Neural progenitor cell (in vitro differentiated cells): ENCODE results near the gene MED20. TPM values are rescaled to one million over a fixed set of nuclear protein-coding genes. Genes with fewer than 3 reads are reported as not detected.

Source experiments
- DNase-seq: peaks from one replicate; pipeline ENCODE4 v3.0.0-alpha.2; 2016; ENCODE audit warnings: low spot score
- H2AFZ ChIP-seq: fragments of 200-600 bp; sonication (generic); replicated peaks from 2 replicates; pipeline ENCODE4 v1.6.1; 2016; ENCODE audit warnings: antibody characterized with exemption
- H3F3A ChIP-seq: fragments of 200-600 bp; sonication (generic); 2 replicates; pipeline ENCODE4 v1.6.1; 2016; ENCODE audit warnings: antibody characterized with exemption, low read depth
- H3K27ac ChIP-seq: fragments of 200-600 bp; sonication (generic); 2 replicates; pipeline ENCODE4 v1.5.1; 2016; ENCODE audit warnings: mild to moderate bottlenecking
- H3K27me3 ChIP-seq: fragments of 200-600 bp; sonication (generic); 2 replicates; pipeline ENCODE4 v1.6.1; 2016; ENCODE audit warnings: mild to moderate bottlenecking, moderate library complexity
- H3K36me3 ChIP-seq: fragments of 200-600 bp; sonication (generic); 2 replicates; pipeline ENCODE4 v1.5.1; 2016
- H3K4me1 ChIP-seq: fragments of 200-600 bp; sonication (generic); 2 replicates; pipeline ENCODE4 v1.6.1; 2016; ENCODE audit warnings: mixed run types
- H3K4me2 ChIP-seq: fragments of 200-600 bp; sonication (generic); 2 replicates; pipeline ENCODE4 v1.6.1; 2016
- H3K4me3 ChIP-seq: fragments of 200-600 bp; sonication (generic); 2 replicates; pipeline ENCODE4 v1.5.1; 2016
- H3K79me2 ChIP-seq: fragments of 200-600 bp; sonication (generic); 2 replicates; pipeline ENCODE4 v1.6.1; 2016; ENCODE audit warnings: low read depth
- H3K9ac ChIP-seq: fragments of 200-600 bp; sonication (generic); 2 replicates; pipeline ENCODE4 v1.6.1; 2016
- H3K9me3 ChIP-seq: fragments of 200-600 bp; sonication (generic); 2 replicates; pipeline ENCODE4 v1.5.1; 2016; ENCODE audit warnings: low read depth
- H4K20me1 ChIP-seq: fragments of 200-600 bp; sonication (generic); 2 replicates; pipeline ENCODE4 v1.6.1; 2016; ENCODE audit warnings: low read depth
- H3K27ac Mint-ChIP-seq: 3 replicates; pipeline ENCODE4 v1.8.0; 2021; ENCODE audit warnings: mixed read lengths
- H3K27me3 Mint-ChIP-seq: 2 replicates; pipeline ENCODE4 v1.8.0; 2022; ENCODE audit warnings: low read depth, mild to moderate bottlenecking, inconsistent platforms, moderate library complexity, mixed read lengths; ENCODE audit not compliant: insufficient read depth
- H3K36me3 Mint-ChIP-seq: 3 replicates; pipeline ENCODE4 v1.8.0; 2021; ENCODE audit warnings: mixed read lengths
- H3K4me1 Mint-ChIP-seq: 3 replicates; pipeline ENCODE4 v1.8.0; 2021; ENCODE audit warnings: mixed read lengths
- H3K4me3 Mint-ChIP-seq: 3 replicates; pipeline ENCODE4 v1.8.0; 2021; ENCODE audit warnings: mild to moderate bottlenecking, moderate library complexity, mixed read lengths
- H3K9me3 Mint-ChIP-seq: 3 replicates; pipeline ENCODE4 v1.8.0; 2020; ENCODE audit warnings: mixed read lengths
- CTCF ChIP-seq: fragments of 200-600 bp; sonication (generic); IDR thresholded peaks from 2 replicates; pipeline ENCODE4 v1.5.1; 2017; ENCODE audit warnings: antibody characterized with exemption, mild to moderate bottlenecking
- EZH2 ChIP-seq: fragments of 200-600 bp; sonication (generic); IDR thresholded peaks from 2 replicates; pipeline ENCODE4 v1.6.1; 2017; ENCODE audit warnings: antibody characterized with exemption, mild to moderate bottlenecking, moderate library complexity
- EZH2phosphoT487 ChIP-seq: fragments of 200-600 bp; sonication (generic); IDR thresholded peaks from 2 replicates; pipeline ENCODE4 v1.6.1; 2017; ENCODE audit warnings: antibody characterized with exemption
- total RNA-seq: library from RNA; depleted of rRNA; stranded (reverse); fragments of >200 nt; gene quantifications from 2 replicates; pipeline ENCODE4 v1.2.3, GENCODE V29; 2015; ENCODE audit warnings: low replicate concordance

The MED20 gene
- total RNA-seq, 1 donor from 2014 or later, result 29.4 TPM

DNA sequence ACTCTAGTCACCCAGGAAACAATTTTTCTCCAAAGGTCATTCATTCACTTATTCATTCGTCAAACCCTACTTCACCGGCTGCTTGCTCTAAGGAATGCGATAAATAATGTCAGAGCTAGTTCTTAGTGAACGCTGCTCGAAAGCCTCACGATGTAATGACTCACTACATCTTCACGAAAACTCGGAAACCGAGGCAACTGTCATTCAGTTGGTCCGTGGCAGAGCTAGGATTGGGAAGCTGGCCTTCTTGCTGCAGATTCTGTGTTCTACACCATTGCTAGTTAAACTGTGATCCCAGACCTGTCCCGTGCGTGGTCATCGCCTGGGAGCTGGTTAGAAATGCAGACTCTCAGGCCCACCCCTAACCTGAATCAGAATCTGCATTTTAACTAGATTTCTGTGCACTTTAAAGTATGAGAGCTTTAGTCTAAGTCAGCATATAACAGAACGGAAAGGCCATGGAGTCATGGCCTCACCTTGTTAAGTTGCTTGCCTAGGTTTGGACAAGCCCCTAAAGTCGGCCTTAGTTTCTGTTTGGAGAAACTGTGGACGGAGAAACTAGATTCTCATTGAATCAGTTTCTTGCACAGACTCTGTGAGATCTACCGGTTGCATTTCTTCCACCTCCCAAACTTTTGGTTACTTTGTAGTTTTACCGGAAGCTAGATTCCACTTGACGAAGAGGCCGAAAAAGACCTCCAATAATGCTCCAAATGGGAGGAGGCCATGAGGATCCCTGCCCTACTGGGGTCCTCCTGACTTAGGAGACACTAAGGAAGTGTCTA lies 21.3 kb upstream of the MED20 start:
- H3K9me3 Mint-ChIP-seq, result no peaks in the 10 kb centered on the region
- no peaks in the 10 kb centered on the region for H3K36me3 Mint-ChIP-seq
- H2AFZ ChIP-seq, result peak overlapping the region; percentile 31
- peak overlapping the region; percentile 92 for H3K4me3 Mint-ChIP-seq
- TF ChIP-seq EZH2phosphoT487, result no peak
- no peak for TF ChIP-seq CTCF
- no peak for TF ChIP-seq EZH2
- peaks cover 14% of the 10 kb centered on the region for H4K20me1 ChIP-seq
- H3K9me3 ChIP-seq, result no peaks in the 10 kb centered on the region
- H3K4me1 ChIP-seq, result peaks cover 27% of the 10 kb centered on the region
- H3K9ac ChIP-seq, result no peak overlapping the region
- H3K4me1 Mint-ChIP-seq, result peaks cover 25% of the 10 kb centered on the region
- H3K27ac ChIP-seq, result no peak overlapping the region
- H3K36me3 ChIP-seq, result no peaks in the 10 kb centered on the region
- H3K27me3 Mint-ChIP-seq, result peaks cover 11% of the 10 kb centered on the region
- no peak for DNase-seq
- H3K4me2 ChIP-seq, result peak overlapping the region; percentile 96
- no peaks in the 10 kb centered on the region for H3K79me2 ChIP-seq
- H3F3A ChIP-seq, result peaks cover 38% of the 10 kb centered on the region
- peaks cover 9% of the 10 kb centered on the region for H3K27me3 ChIP-seq
- peak overlapping the region; percentile 69 for H3K4me3 ChIP-seq
- peak overlapping the region; percentile 87 for H3K27ac Mint-ChIP-seq

DNA sequence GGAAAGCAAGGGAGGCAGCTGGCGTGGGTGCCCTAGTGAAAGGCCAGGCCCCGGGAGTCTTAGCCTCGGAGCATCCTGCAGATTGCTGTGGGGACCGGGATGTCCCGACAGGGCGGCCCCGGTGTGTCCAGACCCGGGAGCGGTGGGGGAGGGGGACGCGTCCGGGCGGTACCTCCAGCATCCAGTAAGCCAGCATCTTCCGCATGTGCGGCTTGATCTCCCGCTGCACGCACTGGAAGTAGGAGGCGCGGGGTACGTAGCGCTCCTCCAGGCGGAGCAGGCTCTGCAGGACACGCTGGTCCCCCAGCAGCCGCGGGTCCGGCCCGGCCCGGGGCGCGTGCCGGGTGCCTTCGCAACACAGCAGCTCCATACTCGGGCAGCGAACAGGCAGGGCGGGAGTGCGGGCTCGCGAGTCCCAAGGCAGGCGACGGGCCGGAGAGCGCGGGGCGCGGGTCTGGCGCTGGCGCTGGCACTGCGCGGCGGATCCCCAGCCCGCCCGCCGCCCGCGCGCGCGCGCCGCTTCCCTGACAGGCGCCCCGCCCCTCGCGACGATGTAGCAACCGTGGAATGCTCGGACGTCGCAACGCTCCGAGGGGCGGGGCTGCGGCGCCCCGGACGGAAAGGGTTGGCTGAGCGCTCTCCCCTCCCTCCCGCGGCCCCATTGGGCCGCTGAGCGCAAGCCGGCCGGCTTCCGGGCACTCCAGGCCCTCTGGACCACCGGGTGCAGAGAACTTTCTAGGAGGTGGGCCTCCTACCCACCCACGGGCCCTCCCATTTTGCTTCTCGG lies 20.5 kb upstream of the MED20 start, which contains the start of gene CCND3:
Gene CCND3 (minus strand): TSS at position 529 of the 787 bp plus-strand sequence. CDS start 159 bp downstream, at position 370.
- no peaks in the 10 kb centered on the region for H3K79me2 ChIP-seq
- peaks cover 27% of the 10 kb centered on the region for H3K4me1 ChIP-seq
- no peaks in the 10 kb centered on the region for H3K36me3 ChIP-seq
- Mint-ChIP-seq H3K4me1 (peaks cover 28% of the 10 kb centered on the region), H3K9me3 (no peaks in the 10 kb centered on the region), H3K27me3 (peaks cover 12% of the 10 kb centered on the region), H3K4me3 (peak within 1 kb of the TSS; percentile 92), H3K27ac (peak within 1 kb of the TSS; percentile 87), H3K36me3 (no peaks in the 10 kb centered on the region)
- H4K20me1 ChIP-seq, result peaks cover 17% of the 10 kb centered on the region
- H3K9ac ChIP-seq, result no peak within 1 kb of the TSS
- peak within 1 kb of the TSS; percentile 31 for H2AFZ ChIP-seq
- peaks cover 38% of the 10 kb centered on the region for H3F3A ChIP-seq
- peak; percentile 94 for DNase-seq
- H3K9me3 ChIP-seq, result no peaks in the 10 kb centered on the region
- peak within 1 kb of the TSS; percentile 69 for H3K4me3 ChIP-seq
- peaks cover 9% of the 10 kb centered on the region for H3K27me3 ChIP-seq
- TF ChIP-seq CTCF (no peak), EZH2 (no peak), EZH2phosphoT487 (peak; percentile 36)
- H3K27ac ChIP-seq, result no peak within 1 kb of the TSS
- peak within 1 kb of the TSS; percentile 96 for H3K4me2 ChIP-seq

GRCh38 chr6:41940759-41941279 lies 19.9 kb upstream of the MED20 start:
- Histone ChIP-seq H3K9ac (no peak overlapping the region), H3F3A (peaks cover 43% of the 10 kb centered on the region), H2AFZ (peak overlapping the region; percentile 31), H4K20me1 (peaks cover 21% of the 10 kb centered on the region), H3K79me2 (no peaks in the 10 kb centered on the region), H3K27ac (no peak overlapping the region), H3K4me1 (peaks cover 27% of the 10 kb centered on the region), H3K4me3 (peak overlapping the region; percentile 69), H3K36me3 (no peaks in the 10 kb centered on the region), H3K9me3 (no peaks in the 10 kb centered on the region), H3K27me3 (peaks cover 9% of the 10 kb centered on the region), H3K4me2 (peak overlapping the region; percentile 96)
- Mint-ChIP-seq H3K4me1 (peaks cover 29% of the 10 kb centered on the region), H3K4me3 (peak overlapping the region; percentile 90), H3K36me3 (no peaks in the 10 kb centered on the region), H3K9me3 (no peaks in the 10 kb centered on the region), H3K27ac (no peak overlapping the region), H3K27me3 (peaks cover 12% of the 10 kb centered on the region)
- peak; percentile 65 for DNase-seq
- TF ChIP-seq EZH2phosphoT487, result peak; percentile 17
- peak; percentile 48 for TF ChIP-seq EZH2
- peak; percentile 4 for TF ChIP-seq CTCF
